Caki2 (cell line): ENCODE results near the gene RAC2. TPM values are rescaled to one million over a fixed set of nuclear protein-coding genes. Genes with fewer than 3 reads are reported as not detected.
A peak's percentile ranks its signal among the peaks of the same experiment; 100 is the strongest.
"Not testable (repeated sequence)": the region's sequence is repeated elsewhere in the genome, so short reads cannot be mapped to it uniquely, and the experiment has no call there.

Source experiments
- DNase-seq: peaks from one replicate; pipeline ENCODE4 v3.0.0-alpha.2; 2015; ENCODE audit warnings: low read depth
- in situ Hi-C: cut with HindIII; loops from 2 replicates; pipeline ENCODE4 v1.10.0; 2016; ENCODE audit warnings: low sequenced_read_pairs, low pct_unique_long_range_greater_than_20kb, mixed read lengths
- total RNA-seq: library from RNA; depleted of rRNA; stranded (reverse); fragments of >200 nt; shearing (Covaris generic); gene quantifications from 2 replicates; pipeline ENCODE4 v1.2.3, GENCODE V29; 2014; ENCODE audit warnings: low replicate concordance

The RAC2 gene
- total RNA-seq, 1 experiment from 2014 or later: 20.6 TPM

DNA sequence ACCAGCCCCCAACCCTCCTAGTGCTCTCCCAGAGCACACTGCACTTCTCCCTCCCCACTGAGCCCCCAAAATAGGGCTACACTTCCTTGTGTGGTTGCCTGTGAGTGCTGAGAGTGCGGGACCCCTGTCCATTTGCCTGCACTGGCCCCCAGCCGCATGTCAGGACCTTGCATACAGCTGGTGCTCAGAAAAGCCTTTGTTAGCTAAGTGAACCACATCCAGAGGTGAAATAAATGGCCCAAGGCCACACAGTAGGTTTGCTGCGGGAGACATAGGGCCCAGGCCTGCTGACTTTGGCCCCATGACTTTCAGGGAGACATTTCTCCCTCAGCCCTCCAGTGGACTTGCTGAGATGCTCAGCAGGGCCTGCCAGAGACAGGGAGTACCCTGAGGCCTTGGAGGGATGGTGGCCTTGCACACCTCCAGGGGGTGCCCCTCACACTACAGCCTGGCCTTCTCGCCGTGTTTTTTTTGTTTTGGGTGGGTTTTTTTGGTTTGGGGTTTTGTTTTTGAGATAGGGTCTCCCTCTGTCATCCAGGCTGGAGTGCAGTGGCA is 42.0 kb downstream of the RAC2 start:
- DNase-seq: no peak
- in situ Hi-C loops: no loop called here

- DNase-seq, in situ Hi-C loops: not testable (repeated sequence)
Measured at GRCh38 chr22:37201443-37201820, 42.6 kb downstream of the RAC2 start.

DNA sequence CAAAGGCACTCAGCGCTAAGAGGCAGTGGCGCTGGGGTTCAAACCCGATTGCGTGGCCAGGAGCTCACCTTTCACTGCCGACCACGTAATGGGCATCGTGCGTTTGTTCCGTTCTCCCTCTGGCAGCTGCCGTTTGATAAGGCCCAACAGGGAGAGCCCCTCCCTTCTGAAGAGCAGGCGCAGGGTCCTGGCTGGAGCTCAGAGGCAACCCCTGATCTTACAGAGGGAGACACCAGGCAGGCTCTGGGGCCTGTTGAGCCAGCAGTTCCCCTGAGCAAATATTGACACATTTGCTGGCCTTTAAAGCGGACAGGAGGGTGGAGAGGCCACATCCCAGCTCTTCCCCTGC is 44.3 kb downstream of the RAC2 start:
- DNase-seq: no peak
- in situ Hi-C loops: no loop called here

GRCh38 chr22:37199103-37199759 is 44.8 kb downstream of the RAC2 start:
- in situ Hi-C loops: no loop called here

DNA sequence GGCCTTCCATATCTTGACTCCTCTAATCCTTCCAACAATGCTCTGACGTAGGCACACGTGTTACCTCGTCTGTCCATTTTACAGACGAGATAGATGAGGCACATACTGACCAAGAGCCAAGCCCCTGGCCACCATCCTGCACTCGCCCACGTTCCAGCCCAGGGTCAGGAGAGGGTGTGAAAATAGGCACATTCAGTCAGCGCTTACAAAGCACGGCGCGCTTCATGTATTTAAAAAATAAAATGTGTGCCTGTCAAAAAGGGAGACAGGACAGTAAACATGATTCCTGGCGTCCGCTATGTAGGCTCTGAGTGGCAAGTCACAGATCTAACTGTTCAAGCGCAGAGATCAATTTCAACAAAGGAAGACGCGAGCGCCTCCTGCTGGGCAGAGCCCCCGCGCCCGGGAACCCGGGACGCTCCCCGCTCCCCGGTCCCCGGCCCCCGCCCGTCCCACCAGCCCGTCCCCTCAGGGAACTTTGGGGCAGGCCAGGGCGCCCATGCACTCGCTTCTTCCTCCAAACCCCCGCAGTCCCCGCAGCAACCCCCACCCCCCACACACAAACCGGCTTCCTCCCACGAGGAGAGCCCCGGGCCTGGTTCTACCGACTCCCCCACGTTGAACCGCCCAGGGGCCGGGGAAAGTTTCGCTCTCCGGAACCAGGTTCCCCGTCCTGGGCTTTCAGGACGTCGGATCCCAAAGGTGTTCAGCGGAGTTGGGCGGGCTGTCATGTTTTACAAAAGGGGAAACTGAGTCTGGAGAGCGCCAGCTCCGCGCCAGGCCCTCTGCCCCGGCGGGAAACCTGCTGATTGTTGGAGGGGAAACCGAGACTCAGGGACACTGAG is 45.6 kb downstream of the RAC2 start:
- peak; percentile 87 for DNase-seq
- in situ Hi-C loops: no loop called here

More at GRCh38 chr22:37199103-37199759, 44.8 kb downstream of the RAC2 start:
- DNase-seq: peak; percentile 97

GRCh38 chr22:37197451-37198257 is 46.4 kb downstream of the RAC2 start:
- in situ Hi-C loops: no loop called here
- DNase-seq: peak; percentile 98

DNA sequence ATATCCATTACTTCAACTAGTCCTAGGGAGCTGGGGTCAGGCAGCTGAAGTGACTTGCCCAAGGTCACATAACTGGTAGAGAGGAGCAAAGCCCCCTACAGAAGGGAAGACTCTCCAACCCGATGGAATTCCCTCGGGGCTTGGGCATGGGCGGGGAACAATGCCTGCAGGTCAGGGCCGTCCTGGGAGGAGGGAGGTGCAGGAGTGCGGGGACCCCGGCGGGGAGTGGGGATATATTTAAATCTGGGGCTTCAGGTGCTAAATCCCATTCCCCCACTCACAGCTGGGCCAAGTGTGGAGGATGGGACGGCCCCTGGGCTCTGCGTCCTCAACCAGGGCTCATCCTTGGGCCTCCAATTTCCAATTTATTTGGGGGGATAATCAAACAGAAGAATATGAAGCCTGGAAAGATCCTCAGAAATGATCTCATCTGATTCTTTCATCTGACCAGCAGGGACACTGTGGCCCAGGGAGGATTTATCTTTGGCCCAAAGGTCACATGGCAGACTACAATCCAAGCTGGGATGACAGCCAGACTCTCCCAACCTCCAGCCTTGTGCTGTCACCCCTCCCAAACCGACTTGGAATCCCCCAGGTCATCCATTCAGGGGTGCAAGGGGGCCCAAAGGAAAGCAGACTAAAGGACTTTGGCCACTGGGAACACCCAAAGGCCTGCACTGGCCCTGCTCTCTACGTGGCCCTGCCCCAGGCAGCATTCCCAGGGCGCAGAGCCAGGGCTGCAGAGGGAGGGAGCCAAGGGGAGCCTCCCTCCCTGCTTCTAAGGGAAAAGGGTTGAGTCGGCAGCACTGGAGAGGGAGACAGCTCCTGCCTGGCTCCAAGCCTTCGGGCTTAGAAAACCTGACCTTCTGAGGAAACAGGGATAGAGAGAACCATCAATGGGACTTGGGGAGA is 47.3 kb downstream of the RAC2 start:
- in situ Hi-C loops: no loop called here
- DNase-seq: peak; percentile 95

GRCh38 chr22:37195921-37196320 is 48.1 kb downstream of the RAC2 start:
- in situ Hi-C loops: no loop called here
- no peak for DNase-seq

DNA sequence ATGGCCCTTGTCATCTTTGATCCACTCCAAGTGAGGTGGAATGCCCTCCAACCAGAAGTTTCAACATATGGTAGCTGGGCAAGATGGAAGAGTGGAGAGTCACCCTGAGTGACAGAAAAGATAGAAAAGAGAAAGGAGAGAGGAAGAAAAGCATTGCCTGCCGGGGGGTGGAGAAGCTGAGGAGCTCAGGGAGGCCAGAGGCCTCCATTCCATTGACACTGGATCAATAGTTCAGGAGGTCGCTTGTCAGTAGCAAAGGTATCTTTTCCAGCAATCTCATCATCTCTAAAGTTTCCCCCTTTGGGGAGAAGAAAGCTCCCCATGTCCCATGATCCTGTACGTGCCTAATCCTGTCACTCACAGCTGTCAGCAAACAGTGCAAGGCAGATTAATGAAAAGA is 49.3 kb downstream of the RAC2 start:
- in situ Hi-C loops: no loop called here
- no peak for DNase-seq

GRCh38 chr22:37193629-37194191 is 50.4 kb downstream of the RAC2 start:
- DNase-seq: no peak
- in situ Hi-C loops: no loop called here

DNA sequence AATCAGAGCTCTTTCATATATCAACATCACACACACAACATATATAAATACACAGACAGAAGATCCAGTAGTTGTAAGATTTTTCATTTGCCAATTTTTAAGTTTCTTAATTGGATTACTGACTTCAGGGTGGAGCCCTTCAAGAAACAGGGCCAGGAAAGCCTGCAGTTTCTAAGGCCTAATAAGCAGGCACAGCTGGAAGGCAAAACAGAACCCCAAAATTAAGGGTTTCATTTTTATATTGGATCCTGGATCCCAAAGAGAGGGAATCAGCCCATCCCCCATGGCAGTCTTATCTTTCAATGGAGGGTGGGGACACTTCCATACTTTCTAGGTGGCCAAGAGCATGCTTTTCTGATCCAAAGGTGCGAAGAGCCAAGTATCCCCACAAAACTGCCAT is 51.3 kb downstream of the RAC2 start:
- in situ Hi-C loops: no loop called here

GRCh38 chr22:37192204-37192603 is 51.9 kb downstream of the RAC2 start:
- DNase-seq: no peak
- in situ Hi-C loops: no loop called here

More for the DNA sequence above, 51.3 kb downstream of the RAC2 start:
- DNase-seq: no peak

GRCh38 chr22:37190262-37190780 is 53.7 kb downstream of the RAC2 start:
- in situ Hi-C loops: no loop called here

GRCh38 chr22:37188901-37189466 is 55.1 kb downstream of the RAC2 start:
- DNase-seq: no peak
- in situ Hi-C loops: loop anchor here (10.0 kb wide), 2 partner anchors 134 to 136 kb away; partner anchors contain the start of gene KCTD17

More at GRCh38 chr22:37190262-37190780, 53.7 kb downstream of the RAC2 start:
- DNase-seq: no peak

- DNase-seq: peak; percentile 85
- in situ Hi-C loops: loop anchor here (10.0 kb wide), 2 partner anchors 133 to 137 kb away; partner anchors contain the start of gene KCTD17
Measured at GRCh38 chr22:37187891-37188761, 55.9 kb downstream of the RAC2 start, which contains the start of gene C1QTNF6. Gene C1QTNF6, minus strand, starts transcription at chr22:37188247. Its CDS starts 34 bp downstream, at chr22:37188213.

- peak; percentile 78 for DNase-seq
- in situ Hi-C loops: loop anchor here (10.0 kb wide), 2 partner anchors 133 to 137 kb away; partner anchors contain the start of gene KCTD17
Measured at GRCh38 chr22:37187552-37187890, 56.5 kb downstream of the RAC2 start.
